NCI-H128 (cell line): ENCODE results near the gene CHRM2.

Source experiments
- DNase-seq: peaks from one replicate; lab custom pipeline; 2025; ENCODE audit not compliant: unreplicated experiment; lab: John Stamatoyannopoulos, UW

The CHRM2 gene

GRCh38 chr7:137020351-137020750 lies 151.9 kb downstream of the CHRM2 start:
- no peak for DNase-seq

- no peak for DNase-seq
These were observed 157.2 kb downstream of the CHRM2 start for GRCh38 chr7:137025469-137026175.

GRCh38 chr7:137026176-137026500 lies 157.7 kb downstream of the CHRM2 start:
- DNase-seq, result no peak

- no peak for DNase-seq
These were observed 164.0 kb downstream of the CHRM2 start for GRCh38 chr7:137032436-137032835.

- no peak for DNase-seq
These were observed 168.3 kb downstream of the CHRM2 start for GRCh38 chr7:137036768-137037167.

GRCh38 chr7:137038706-137039105 lies 170.3 kb downstream of the CHRM2 start:
- no peak for DNase-seq

- no peak for DNase-seq
These were observed 172.3 kb downstream of the CHRM2 start for GRCh38 chr7:137040745-137041144.

- no peak for DNase-seq
These were observed 177.1 kb downstream of the CHRM2 start for GRCh38 chr7:137045573-137045972.

- no peak for DNase-seq
These were observed 201.0 kb downstream of the CHRM2 start for GRCh38 chr7:137069249-137069963.
